GM18498 (cell line): ENCODE data around the gene FAM193A.

Experiments
- ATAC-seq: cut with Tn5 transposase; IDR thresholded peaks from one replicate; pipeline ENCODE4 v1.9.1; 2021; ENCODE audit warnings: mild to moderate bottlenecking, moderate library complexity; ENCODE audit not compliant: unreplicated experiment

The FAM193A gene, protein sequence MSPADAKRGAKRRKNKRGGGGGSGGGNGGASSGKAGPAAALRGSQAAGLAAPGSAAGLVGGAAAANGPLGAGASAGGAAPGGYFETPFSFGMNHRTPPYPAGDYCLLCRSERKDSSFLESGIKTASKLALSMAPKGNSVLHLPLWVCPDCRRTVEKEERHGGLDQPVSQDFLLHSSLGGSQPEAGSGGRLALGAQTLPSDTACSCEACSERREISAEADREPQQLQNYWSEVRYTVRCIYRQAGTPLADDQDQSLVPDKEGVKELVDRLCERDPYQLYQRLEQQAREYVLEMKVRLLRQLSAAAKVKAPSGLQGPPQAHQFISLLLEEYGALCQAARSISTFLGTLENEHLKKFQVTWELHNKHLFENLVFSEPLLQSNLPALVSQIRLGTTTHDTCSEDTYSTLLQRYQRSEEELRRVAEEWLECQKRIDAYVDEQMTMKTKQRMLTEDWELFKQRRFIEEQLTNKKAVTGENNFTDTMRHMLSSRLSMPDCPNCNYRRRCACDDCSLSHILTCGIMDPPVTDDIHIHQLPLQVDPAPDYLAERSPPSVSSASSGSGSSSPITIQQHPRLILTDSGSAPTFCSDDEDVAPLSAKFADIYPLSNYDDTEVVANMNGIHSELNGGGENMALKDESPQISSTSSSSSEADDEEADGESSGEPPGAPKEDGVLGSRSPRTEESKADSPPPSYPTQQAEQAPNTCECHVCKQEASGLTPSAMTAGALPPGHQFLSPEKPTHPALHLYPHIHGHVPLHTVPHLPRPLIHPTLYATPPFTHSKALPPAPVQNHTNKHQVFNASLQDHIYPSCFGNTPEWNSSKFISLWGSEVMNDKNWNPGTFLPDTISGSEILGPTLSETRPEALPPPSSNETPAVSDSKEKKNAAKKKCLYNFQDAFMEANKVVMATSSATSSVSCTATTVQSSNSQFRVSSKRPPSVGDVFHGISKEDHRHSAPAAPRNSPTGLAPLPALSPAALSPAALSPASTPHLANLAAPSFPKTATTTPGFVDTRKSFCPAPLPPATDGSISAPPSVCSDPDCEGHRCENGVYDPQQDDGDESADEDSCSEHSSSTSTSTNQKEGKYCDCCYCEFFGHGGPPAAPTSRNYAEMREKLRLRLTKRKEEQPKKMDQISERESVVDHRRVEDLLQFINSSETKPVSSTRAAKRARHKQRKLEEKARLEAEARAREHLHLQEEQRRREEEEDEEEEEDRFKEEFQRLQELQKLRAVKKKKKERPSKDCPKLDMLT (N-terminal part only)

DNA sequence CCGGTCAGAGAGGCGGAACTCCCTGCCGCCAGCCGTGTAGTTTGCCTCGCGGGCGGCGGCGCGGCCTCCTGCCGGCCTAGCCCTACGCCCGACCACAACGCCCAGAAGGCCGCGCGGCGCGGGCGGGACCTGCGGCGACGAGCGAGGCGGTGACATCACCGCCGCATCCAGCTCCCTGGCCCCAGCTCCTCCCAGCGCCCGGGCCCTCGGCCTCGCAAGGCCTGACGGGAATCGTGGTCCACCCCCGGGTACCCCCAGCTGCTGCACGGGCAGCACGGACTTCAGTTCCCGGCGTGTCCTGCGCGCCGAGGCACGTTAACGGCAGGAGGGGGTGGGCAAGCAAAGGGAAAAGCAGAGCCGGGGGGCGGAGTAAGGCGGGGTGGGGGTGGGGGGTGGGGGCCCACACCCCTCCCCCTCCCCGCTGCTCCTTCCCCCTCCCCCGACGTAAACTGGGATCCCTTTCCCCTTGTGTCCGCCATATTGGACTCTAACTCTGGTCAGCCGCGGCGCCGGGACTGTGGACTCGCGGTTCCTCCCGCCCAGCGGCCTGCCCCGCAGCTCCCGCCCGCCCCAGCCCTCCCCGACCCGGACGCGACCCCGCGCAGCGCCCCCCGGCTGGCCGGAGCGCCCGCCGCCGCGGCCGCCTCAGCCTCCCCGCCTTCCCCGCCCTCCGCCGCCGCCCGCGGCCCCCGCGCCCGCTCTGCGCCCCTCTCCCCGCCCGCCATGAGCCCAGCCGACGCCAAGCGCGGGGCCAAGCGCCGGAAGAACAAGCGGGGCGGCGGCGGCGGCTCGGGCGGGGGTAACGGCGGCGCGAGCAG, at the start of gene FAM193A:
TSS of gene FAM193A (plus strand) at position 455 of the 818 bp plus-strand sequence. CDS start at position 724, 269 bp downstream.
- ATAC-seq, result peak; percentile 87

DNA sequence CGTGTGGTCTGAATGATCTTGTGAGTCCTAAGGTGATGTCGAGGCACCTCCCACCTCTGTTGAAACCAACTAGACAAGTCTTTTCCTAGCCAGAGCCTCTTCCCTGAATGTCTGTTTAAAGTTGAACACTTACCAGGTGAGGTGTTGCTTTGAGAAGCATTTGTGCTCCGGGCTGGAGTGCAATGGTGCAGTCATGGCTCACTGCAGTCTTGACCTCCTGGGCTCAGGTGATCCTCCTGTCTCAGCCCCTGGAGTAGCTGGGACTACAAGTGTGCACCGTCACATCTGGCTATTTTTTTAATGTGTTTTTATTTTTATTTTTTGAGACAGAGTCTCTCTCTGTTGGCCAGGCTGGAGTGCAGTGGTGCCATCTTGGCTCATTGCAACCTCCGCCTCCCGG, 49.5 kb upstream of the FAM193A start:
- ATAC-seq, result no peak

DNA sequence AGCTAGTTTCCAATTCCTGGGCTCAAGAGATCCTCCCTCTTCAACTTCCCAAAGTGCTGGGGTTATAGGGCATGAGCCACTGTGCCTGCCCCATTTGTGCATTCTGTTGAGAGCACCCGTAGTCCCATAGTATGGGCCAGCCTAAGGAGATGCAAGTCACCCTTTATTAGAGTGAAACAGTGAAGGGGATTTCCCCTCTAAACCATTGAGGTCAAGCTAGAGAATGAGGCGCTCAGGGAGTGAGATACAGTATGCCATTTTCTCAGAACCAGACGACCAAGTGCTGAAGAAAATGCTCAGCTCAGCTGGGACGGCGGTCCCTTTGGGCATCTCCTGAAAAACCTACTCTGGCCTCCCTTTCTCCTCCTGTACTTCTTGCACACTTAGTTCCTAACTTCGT, 48.8 kb upstream of the FAM193A start:
- peak; percentile 55 for ATAC-seq

DNA sequence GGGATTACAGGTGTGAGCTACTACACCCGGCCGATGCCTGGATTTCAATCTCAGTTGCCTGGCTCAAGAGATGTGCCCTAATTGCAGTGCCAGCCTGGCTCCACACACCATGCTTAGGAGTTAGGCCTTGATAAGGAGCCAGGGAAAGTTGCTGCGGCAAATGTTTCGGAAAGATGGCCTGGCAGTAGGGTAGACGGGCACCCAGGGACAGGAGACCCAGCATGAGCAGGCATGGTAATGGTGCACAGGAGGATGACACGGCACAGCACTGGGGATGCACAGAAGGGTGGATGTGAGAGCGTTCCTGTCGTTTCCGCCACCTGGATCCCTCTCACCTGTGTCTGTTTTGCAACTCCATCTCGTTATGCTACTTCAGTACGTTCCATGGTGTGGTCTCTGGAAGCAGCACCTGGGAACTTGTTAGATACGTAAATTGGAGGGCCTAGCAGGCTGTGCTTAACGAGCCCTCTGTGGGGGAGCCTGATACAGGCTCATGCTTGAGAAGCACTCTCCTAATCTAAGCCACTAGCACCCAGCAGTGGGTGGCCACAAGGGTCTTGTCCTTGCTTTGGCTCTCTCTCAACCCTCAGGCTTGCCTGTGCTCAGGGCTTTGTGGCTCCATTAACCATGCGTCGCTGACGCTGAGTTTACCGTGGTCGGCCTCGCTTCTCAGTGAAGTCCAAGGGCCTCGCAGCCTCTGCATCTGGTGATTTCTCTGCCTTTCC, 47.2 kb upstream of the FAM193A start:
- no peak for ATAC-seq

DNA sequence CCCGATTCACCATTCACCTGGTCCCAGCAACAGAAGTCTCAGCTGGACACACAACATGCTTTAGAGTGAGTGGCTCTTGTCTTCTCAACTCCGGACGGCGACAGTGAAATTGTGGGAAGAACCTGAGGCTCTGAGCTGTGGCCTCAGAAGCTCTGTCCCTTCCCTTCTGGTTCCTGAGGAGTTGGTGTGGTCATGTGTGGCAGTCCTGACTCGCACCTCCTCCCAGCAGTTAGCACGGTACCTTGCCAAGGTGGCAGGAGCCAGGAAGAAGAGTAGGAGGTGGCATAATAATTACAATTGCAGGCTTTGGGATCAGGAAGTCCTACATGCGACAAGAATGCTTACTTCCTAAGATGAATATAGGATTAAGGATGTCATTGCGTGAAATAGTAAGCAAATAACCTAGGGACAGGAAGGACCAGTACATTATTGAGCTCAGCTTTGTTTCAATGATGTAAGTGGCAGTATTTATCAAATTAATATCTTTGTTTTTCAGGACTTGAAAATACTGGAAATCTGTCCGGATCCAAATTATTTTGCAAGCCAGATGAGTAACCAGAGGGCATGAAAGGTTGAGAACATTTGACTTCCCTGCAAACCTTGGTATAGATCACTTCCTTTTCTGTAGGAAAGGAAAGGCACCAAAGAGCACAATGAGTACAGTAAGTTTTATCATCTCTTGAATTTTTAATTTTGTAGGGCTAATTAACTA, 46.5 kb upstream of the FAM193A start:
- ATAC-seq, result no peak

DNA sequence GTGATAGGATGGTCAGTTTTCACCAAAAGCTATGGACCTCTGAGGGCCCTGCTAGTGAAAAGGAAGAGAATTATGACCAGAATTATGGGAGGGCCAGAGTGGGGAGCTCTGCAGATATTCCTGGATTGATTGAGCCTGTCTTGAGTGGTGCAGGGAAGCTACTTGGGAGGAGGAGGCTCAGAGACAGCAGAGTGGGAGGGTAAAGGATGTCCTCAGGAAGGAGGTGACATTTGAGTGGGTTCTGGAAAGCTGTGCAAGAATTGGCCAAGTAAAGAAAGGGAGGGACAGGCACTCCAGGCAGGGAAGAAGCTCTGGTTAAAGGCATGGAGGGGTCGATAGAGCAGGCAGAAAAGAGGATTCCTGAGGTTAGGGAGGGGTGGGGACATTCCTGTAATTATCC, 43.5 kb upstream of the FAM193A start:
- no peak for ATAC-seq

DNA sequence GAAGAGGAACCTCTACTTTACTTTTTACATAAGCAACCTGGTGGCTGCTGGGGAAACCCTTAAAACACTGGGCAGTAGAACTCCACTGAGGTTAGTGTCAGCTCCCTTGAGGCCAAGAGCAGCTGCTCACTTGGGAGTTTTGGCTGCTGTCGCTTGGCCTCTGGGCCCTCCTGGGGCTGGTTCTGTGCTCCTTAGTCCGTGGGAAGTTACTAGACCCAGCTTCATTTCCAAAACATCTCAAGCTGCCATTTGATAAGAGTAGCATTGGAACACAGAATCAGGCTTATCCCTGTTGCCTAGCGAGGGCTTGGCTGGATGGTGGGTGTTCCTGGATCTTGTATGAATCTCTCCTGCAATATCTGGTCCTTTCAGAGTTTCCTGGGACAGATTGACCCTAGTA, 41.5 kb upstream of the FAM193A start:
- no peak for ATAC-seq

DNA sequence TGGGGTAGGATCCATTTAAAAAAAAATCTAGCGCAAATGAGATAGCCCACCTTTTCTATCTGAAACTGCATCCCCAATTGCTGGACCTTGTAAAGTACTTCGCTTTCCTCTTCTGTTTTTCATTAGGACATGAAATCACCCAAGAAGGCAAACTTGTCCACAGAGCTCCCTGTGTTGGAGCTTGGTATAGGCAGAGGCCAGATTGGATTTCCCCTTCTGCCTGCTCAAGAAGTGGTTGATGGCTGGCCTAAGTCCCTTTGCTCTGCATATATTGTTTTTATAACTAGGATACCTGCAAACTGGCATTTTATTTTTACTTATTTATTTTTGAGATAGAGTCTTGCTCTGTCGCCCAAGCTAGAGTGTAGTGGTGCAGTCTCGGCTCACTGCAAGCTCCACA, 39.1 kb upstream of the FAM193A start:
- peak; percentile 25 for ATAC-seq

DNA sequence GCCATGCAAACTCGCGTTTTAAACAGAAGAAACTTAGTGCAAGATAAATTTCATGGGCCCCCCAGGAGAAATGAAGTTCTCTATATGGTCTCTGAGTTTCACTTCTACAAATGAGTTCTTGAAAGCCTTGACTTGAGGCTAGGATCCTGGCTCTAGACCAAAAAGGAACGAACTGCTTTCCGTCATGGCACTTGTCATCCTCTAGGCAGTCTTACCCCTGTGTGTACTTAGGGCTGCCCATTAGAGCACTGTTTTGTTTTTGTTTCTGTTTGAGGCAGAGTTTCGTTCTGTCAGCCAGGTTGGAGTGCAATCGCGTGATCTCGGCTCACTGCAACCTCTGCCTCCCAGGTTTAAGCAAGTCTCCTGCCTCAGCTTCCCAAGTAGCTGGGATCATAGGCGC, 38.5 kb upstream of the FAM193A start:
- peak; percentile 88 for ATAC-seq

DNA sequence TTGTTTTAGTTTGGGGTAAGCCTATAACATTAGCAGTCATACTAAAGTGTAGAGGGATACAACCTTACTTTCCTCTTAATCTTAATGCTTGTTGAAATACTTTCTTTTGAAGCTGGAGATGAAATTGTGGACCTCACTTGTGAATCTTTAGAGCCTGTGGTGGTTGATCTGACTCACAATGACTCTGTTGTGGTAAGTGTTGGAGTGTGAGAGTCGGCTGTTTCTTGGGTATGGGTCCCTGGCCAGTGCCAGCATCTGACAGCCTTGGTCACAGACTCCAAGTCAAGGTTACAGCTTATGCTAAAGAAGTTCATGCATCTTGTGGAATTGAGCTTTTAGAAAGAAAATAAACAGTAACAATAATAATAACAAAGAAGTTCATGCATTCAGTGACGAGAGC, 35.9 kb upstream of the FAM193A start:
- ATAC-seq, result no peak

DNA sequence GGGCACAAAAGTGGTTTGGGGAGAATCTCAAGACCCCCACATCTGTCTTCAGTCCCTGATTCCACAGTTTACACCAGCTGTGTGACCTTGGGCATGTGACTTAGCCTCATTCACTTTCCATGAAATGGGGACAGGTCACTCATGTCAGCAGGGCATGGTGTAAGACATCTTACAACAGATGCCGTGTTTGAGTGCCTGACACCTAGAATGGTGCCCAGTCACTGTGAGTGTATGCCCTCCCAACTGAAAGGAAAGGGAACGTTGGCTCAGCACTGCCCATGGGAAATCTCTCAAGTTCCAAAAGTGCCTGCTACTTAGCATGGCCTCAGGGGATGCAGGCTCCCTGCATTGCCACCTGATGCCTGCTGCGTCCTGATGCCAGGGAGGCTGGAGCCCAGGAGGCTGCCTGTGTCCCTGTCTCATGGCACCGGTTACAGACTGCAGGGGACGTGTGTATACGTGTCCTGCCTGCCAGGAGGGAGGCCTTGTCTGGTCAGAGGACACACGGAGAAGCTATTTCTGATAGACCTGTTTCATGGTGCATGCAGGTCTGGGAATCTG, 35.3 kb upstream of the FAM193A start:
- ATAC-seq, result no peak

DNA sequence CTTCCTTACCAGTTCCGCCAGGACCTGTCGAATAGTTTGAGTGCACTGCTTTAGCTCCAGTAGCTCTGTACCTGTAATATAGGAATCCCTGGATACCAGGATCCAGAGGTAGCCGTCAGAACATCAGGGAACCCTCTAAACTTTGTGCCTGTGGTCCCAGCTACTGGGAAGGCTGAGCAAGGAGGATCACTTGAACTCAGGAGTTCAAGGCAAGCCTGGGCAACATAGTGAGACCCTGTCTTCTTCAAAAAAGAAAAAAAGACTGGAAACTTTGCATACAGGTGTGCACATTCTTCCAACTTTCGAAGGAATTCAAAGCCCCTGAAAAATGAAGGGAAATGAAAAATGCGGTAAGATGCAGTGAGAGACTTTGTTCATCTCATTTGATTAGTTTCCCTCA, 32.6 kb upstream of the FAM193A start:
- no peak for ATAC-seq

DNA sequence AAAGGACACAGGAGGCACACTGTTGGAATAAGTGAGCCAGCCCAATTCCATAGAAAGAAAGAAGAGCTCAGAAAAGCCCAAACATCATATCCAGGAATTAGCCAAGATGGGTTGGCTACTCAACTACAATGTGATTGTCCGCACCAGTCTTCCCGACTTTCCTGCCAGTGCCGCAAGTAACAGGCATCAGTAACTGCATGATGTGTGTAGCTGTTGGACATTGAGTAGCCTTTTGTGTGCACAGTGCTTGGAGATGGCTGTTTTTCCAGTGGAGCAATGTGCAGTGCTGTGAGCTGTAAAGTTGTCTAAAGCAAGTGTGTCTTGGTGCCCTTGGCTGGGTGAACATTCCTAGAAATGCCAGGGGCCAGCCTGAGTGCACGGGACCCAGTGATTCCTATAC, 29.2 kb upstream of the FAM193A start:
- ATAC-seq, result no peak

DNA sequence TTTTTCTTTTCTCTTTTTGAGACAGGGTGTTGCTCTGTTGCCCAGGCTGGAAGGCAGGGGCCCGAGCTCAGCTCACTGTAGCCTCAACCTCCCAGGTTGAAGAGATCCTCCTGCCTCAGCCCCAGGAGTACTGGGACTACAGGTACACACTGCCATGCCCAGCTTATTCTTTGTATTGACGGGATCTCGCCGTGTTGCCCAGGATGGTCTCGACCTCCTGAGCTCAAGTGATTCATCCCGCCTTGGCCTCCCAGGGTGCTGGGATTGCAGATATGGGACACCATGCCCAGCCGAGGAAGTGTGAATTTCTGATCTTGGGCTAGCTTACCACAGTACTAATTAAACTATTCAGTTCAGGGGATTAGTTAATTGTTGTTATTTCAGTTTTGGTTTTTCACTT, 28.6 kb upstream of the FAM193A start:
- no peak for ATAC-seq

DNA sequence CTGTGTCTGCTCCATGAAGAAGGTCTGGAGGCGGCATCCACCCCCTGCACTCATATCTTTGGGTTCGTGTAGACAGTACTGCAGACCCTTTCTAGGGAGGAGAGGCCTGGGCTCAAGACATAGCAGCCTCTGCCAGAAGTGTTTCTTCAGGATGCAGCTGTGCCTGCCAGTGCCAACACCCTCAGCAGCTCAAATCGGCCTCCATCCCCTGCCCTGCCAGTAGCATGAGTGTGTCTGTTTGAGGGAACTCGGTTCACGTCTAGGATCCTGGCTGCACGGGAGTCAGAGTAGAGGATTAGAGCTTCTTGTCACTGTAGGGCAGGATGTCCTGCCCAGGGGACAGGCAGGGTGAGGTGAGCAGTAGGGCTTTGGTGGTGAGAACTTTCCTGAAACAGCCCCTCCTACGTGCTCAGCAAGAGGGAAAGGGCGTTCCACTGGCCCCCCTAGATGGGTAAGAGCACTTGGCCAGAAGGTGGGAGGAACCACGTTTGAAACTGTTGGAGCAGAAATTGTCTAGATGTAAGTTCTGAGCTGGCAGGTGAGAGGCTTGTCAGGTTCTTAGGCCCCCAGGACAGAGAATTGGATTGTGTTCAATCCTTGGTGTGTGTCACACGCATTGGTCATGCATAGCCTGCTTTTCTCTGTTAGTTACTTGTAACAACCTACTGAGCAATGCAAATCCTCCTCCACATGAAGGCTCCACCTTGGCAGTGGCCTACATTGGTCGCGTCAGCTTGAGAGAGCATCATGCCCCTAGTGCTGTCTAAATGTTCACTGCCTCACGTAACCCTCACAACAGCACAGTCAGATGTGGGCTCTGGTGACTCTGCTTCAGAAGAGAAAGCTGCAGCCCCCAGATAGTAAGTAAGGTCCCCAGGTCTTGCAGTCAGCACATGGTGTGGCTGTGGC, 25.8 kb upstream of the FAM193A start:
- ATAC-seq, result no peak

DNA sequence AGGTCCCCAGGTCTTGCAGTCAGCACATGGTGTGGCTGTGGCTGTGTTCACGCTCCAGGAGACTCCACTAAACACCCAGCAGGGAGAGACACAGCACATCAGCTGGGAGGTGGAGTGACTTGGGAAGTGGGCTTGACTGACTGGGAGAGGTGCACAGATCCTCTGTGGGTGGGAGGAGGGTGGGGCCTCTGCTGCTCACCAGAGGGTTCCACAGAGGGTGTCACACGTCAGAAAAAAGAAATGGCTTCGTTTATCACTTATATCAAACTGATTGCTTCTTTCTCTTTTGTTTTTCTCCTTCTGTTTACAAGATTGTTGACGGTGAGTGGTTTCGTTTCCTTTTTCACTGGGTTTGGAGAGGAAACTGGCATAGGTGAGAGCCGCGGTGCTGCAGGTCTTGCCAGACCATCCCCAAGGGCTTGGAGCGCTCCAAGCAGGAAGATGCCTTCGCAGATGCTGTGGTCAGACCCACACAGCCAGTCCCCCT, 24.8 kb upstream of the FAM193A start:
- no peak for ATAC-seq

DNA sequence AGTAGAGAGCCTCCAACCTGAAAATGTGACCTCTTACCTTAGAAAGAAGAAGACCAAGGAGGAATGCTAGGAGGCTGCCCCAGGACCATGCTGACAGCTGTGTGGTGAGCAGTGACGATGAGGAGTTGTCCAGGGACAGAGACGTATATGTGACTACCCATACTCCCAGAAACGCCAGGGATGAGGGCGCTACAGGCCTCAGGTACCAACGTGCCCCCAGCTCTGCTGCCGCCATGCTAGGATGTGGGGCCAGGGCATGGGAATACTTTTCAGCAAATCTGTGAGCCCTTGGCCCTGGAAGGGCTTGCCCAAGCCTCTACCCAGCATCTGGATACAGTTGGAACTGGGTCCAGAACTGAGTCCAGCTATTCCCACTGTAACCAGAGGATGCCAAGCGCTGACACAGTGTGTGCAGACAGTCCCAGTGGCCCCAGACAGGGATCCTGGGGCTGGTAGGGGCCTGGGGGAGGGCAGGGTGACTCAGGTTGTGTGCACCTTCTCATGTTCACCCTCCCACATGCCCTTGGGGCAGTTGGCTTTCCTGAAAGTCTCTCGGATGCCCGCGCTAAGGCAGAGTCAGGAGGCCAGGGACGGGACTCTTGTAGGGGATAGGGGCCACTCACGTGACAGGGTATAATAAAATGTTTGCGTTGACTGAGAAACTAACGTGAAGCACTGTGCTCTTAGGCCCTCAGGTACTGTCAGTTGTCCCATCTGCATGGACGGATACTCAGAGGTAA, 23.9 kb upstream of the FAM193A start:
- no peak for ATAC-seq
